IPS-20b (cell line): Measurements from ENCODE around the gene RUNX2.

ENCODE experiments used
- H3K27ac ChIP-seq: one replicate; pipeline ENCODE4 v1.5.1; 2013; ENCODE audit warnings: low read length
- H3K27me3 ChIP-seq: 2 replicates; pipeline ENCODE4 v1.6.1; 2013; ENCODE audit warnings: mild to moderate bottlenecking, low read length, inconsistent platforms; ENCODE audit not compliant: insufficient read depth
- H3K36me3 ChIP-seq: 2 replicates; pipeline ENCODE4 v1.6.1; 2013; ENCODE audit warnings: low read depth, mild to moderate bottlenecking, inconsistent platforms, low read length, moderate library complexity; ENCODE audit not compliant: insufficient read depth
- H3K4me1 ChIP-seq: 2 replicates; pipeline ENCODE4 v1.6.1; 2013; ENCODE audit warnings: mild to moderate bottlenecking, control low read depth, inconsistent platforms, low read length, moderate library complexity; ENCODE audit not compliant: insufficient read depth
- H3K4me3 ChIP-seq: 2 replicates; pipeline ENCODE4 v1.5.1; 2013; ENCODE audit warnings: mild to moderate bottlenecking, low read length, inconsistent platforms
- H3K9ac ChIP-seq: 2 replicates; pipeline ENCODE4 v1.6.1; 2013; ENCODE audit warnings: low read depth, mild to moderate bottlenecking, inconsistent platforms, low read length, moderate library complexity
- H3K9me3 ChIP-seq: 2 replicates; pipeline ENCODE4 v1.6.1; 2013; ENCODE audit warnings: mild to moderate bottlenecking, low read depth, low read length, inconsistent platforms; ENCODE audit not compliant: insufficient read depth

The RUNX2 gene

GRCh38 chr6:45540375-45540920, 212.3 kb downstream of the RUNX2 start:
- H3K9me3 ChIP-seq = no peaks in the 10 kb centered on the region
- H3K4me1 ChIP-seq = no peaks in the 10 kb centered on the region
- H3K27me3 ChIP-seq = no peaks in the 10 kb centered on the region
- H3K4me3 ChIP-seq = no peak overlapping the region
- H3K9ac ChIP-seq = no peak overlapping the region
- no peak overlapping the region for H3K27ac ChIP-seq
- H3K36me3 ChIP-seq = no peaks in the 10 kb centered on the region

GRCh38 chr6:45541934-45542333, 213.8 kb downstream of the RUNX2 start:
- H3K4me1 ChIP-seq = no peaks in the 10 kb centered on the region
- no peaks in the 10 kb centered on the region for H3K9me3 ChIP-seq
- no peak overlapping the region for H3K4me3 ChIP-seq
- H3K36me3 ChIP-seq = no peaks in the 10 kb centered on the region
- no peaks in the 10 kb centered on the region for H3K27me3 ChIP-seq
- H3K9ac ChIP-seq = no peak overlapping the region
- H3K27ac ChIP-seq = no peak overlapping the region

- no peaks in the 10 kb centered on the region for H3K9me3 ChIP-seq
- H3K27me3 ChIP-seq = no peaks in the 10 kb centered on the region
- no peak overlapping the region for H3K4me3 ChIP-seq
- H3K9ac ChIP-seq = no peak overlapping the region
- no peaks in the 10 kb centered on the region for H3K36me3 ChIP-seq
- H3K27ac ChIP-seq = no peak overlapping the region
- H3K4me1 ChIP-seq = no peaks in the 10 kb centered on the region
Observed at GRCh38 chr6:45543298-45544235, 215.4 kb downstream of the RUNX2 start.

- no peaks in the 10 kb centered on the region for H3K36me3 ChIP-seq
- H3K27me3 ChIP-seq = no peaks in the 10 kb centered on the region
- H3K27ac ChIP-seq = no peak overlapping the region
- H3K4me3 ChIP-seq = no peak overlapping the region
- no peak overlapping the region for H3K9ac ChIP-seq
- H3K4me1 ChIP-seq = no peaks in the 10 kb centered on the region
- H3K9me3 ChIP-seq = no peaks in the 10 kb centered on the region
Observed at GRCh38 chr6:45545416-45545815, 217.3 kb downstream of the RUNX2 start.

- no peaks in the 10 kb centered on the region for H3K36me3 ChIP-seq
- no peak overlapping the region for H3K4me3 ChIP-seq
- no peaks in the 10 kb centered on the region for H3K9me3 ChIP-seq
- no peaks in the 10 kb centered on the region for H3K27me3 ChIP-seq
- no peaks in the 10 kb centered on the region for H3K4me1 ChIP-seq
- no peak overlapping the region for H3K27ac ChIP-seq
- no peak overlapping the region for H3K9ac ChIP-seq
Observed at GRCh38 chr6:45548657-45549515, 220.8 kb downstream of the RUNX2 start.

GRCh38 chr6:45552536-45552935, 224.4 kb downstream of the RUNX2 start:
- H3K4me3 ChIP-seq = no peak overlapping the region
- no peaks in the 10 kb centered on the region for H3K4me1 ChIP-seq
- H3K36me3 ChIP-seq = no peaks in the 10 kb centered on the region
- H3K27me3 ChIP-seq = no peaks in the 10 kb centered on the region
- H3K27ac ChIP-seq = no peak overlapping the region
- no peaks in the 10 kb centered on the region for H3K9me3 ChIP-seq
- no peak overlapping the region for H3K9ac ChIP-seq

GRCh38 chr6:45553730-45554344, 225.7 kb downstream of the RUNX2 start:
- H3K4me3 ChIP-seq = no peak overlapping the region
- H3K27me3 ChIP-seq = no peaks in the 10 kb centered on the region
- no peaks in the 10 kb centered on the region for H3K4me1 ChIP-seq
- H3K27ac ChIP-seq = no peak overlapping the region
- no peaks in the 10 kb centered on the region for H3K9me3 ChIP-seq
- H3K9ac ChIP-seq = no peak overlapping the region
- no peaks in the 10 kb centered on the region for H3K36me3 ChIP-seq

GRCh38 chr6:45554591-45554990, 226.5 kb downstream of the RUNX2 start:
- Histone ChIP-seq H3K4me3 (no peak overlapping the region), H3K27ac (no peak overlapping the region), H3K27me3 (no peaks in the 10 kb centered on the region), H3K4me1 (no peaks in the 10 kb centered on the region), H3K9ac (no peak overlapping the region), H3K9me3 (no peaks in the 10 kb centered on the region), H3K36me3 (no peaks in the 10 kb centered on the region)

- H3K9me3 ChIP-seq = no peaks in the 10 kb centered on the region
- H3K4me1 ChIP-seq = no peaks in the 10 kb centered on the region
- no peak overlapping the region for H3K4me3 ChIP-seq
- no peak overlapping the region for H3K9ac ChIP-seq
- H3K36me3 ChIP-seq = no peaks in the 10 kb centered on the region
- H3K27ac ChIP-seq = no peak overlapping the region
- H3K27me3 ChIP-seq = no peaks in the 10 kb centered on the region
Observed at GRCh38 chr6:45555981-45556771, 228.0 kb downstream of the RUNX2 start.

- Histone ChIP-seq H3K27me3 (no peaks in the 10 kb centered on the region), H3K4me1 (no peaks in the 10 kb centered on the region), H3K9ac (no peak overlapping the region), H3K27ac (no peak overlapping the region), H3K4me3 (no peak overlapping the region), H3K36me3 (no peaks in the 10 kb centered on the region), H3K9me3 (no peaks in the 10 kb centered on the region)
Observed at GRCh38 chr6:45556828-45557227, 228.7 kb downstream of the RUNX2 start.

- H3K9me3 ChIP-seq = no peaks in the 10 kb centered on the region
- no peaks in the 10 kb centered on the region for H3K36me3 ChIP-seq
- H3K4me3 ChIP-seq = no peak overlapping the region
- H3K4me1 ChIP-seq = no peaks in the 10 kb centered on the region
- no peaks in the 10 kb centered on the region for H3K27me3 ChIP-seq
- H3K9ac ChIP-seq = no peak overlapping the region
- H3K27ac ChIP-seq = no peak overlapping the region
Observed at GRCh38 chr6:45557454-45557853, 229.3 kb downstream of the RUNX2 start.
